Endothelial cell of umbilical vein (primary cell): ENCODE data around the gene GALNT8. TPM values are rescaled to one million over a fixed set of nuclear protein-coding genes. Genes with fewer than 3 reads are reported as not detected.

Experiments used
- BruUV-seq: library from RNA; stranded (reverse); fragments of 400-500 nt; replicated peaks from 2 replicates; lab custom pipeline; 2021; lab: Mats Ljungman, UMichigan
- CTCF ChIA-PET: fragments of 300-600, 350-600 bp; sonication (Branson Sonifier 250); formaldehyde crosslinking; loops from one replicate; lab custom pipeline; 2021; ENCODE audit warnings: antibody characterized with exemption, inconsistent platforms; lab: Charles Lee
- POLR2A ChIA-PET: fragments of 300-600, 350-600 bp; sonication (Branson Sonifier 250); formaldehyde crosslinking; loops from one replicate; lab custom pipeline; 2021; ENCODE audit warnings: antibody characterized with exemption, inconsistent platforms; lab: Charles Lee
- DNase-seq: peaks from one replicate; pipeline ENCODE4 v3.0.0-alpha.2; 2011; ENCODE audit warnings: low read depth, low spot score
- FAIRE-seq: peaks from 2 replicates; lab custom pipeline; 2011; peaks lifted over from hg19 to GRCh38; lab: Jason Lieb, UNC
- H2AFZ ChIP-seq: 2 replicates; pipeline ENCODE4 v1.6.0; 2012; ENCODE audit warnings: low read depth, low read length, control low read depth, inconsistent platforms
- H3K27ac ChIP-seq: 2 replicates; pipeline ENCODE4 v1.5.1; 2011; ENCODE audit warnings: low read depth, mild to moderate bottlenecking, control low read depth, low read length, moderate library complexity; ENCODE audit not compliant: insufficient read depth
- H3K27me3 ChIP-seq, 2 experiments: 2 replicates each; pipeline versions ENCODE4 v1.6.0 to v1.6.1; 2011; ENCODE audit warnings: low read length in 2 of 2, mixed read lengths in 1 of 2; ENCODE audit not compliant: control insufficient read depth in 2 of 2, insufficient read depth in 2 of 2
- H3K36me3 ChIP-seq, 2 experiments: 2 replicates in 1 of 2; 3 replicates in 1 of 2; pipeline ENCODE4 v1.5.1; 2011; ENCODE audit warnings: low read length in 2 of 2, mild to moderate bottlenecking in 1 of 2, moderate library complexity in 1 of 2; ENCODE audit not compliant: control insufficient read depth in 2 of 2, insufficient read depth in 2 of 2; ENCODE audit errors: extremely low read depth in 1 of 2
- H3K4me1 ChIP-seq: 3 replicates; pipeline ENCODE4 v1.5.1; 2011; ENCODE audit warnings: mild to moderate bottlenecking, low read length; ENCODE audit not compliant: control insufficient read depth, insufficient read depth; ENCODE audit errors: extremely low read depth
- H3K4me2 ChIP-seq: 2 replicates; pipeline ENCODE4 v1.6.1; 2011; ENCODE audit warnings: low read length, control low read depth, mixed read lengths; ENCODE audit not compliant: insufficient read depth
- H3K4me3 ChIP-seq, 3 experiments: fragments of 200-600 bp in 1 of 3; sonication (generic), shearing (Covaris generic) in 1 of 3; replicated peaks in 1 of 3; 2 replicates each; pipeline ENCODE4 v1.5.1; 2011 to 2016; ENCODE audit warnings: control low read depth in 3 of 3, low read length in 3 of 3, mild to moderate bottlenecking in 2 of 3, inconsistent platforms in 1 of 3, low read depth in 1 of 3, moderate library complexity in 1 of 3; ENCODE audit not compliant: insufficient read depth in 1 of 3
- H3K79me2 ChIP-seq: 2 replicates; pipeline ENCODE4 v1.6.0; 2012; ENCODE audit warnings: low read length, inconsistent platforms; ENCODE audit not compliant: control insufficient read depth, insufficient read depth
- H3K9ac ChIP-seq: replicated peaks from 2 replicates; pipeline ENCODE3; 2011; ENCODE audit warnings: low read length, control low read depth; ENCODE audit not compliant: insufficient read depth; ENCODE audit errors: extremely low read depth
- H3K9me1 ChIP-seq: replicated peaks from 3 replicates; pipeline ENCODE4 v1.6.0; 2011; ENCODE audit warnings: mild to moderate bottlenecking, low read length; ENCODE audit not compliant: control insufficient read depth, insufficient read depth; ENCODE audit errors: extremely low read depth
- H3K9me3 ChIP-seq: replicated peaks from 2 replicates; pipeline ENCODE4 v1.5.1; 2012; ENCODE audit warnings: low read length, inconsistent platforms; ENCODE audit not compliant: control insufficient read depth, insufficient read depth
- H4K20me1 ChIP-seq: replicated peaks from 2 replicates; pipeline ENCODE3; 2011; ENCODE audit warnings: mild to moderate bottlenecking, low read length; ENCODE audit not compliant: control insufficient read depth, insufficient read depth; ENCODE audit errors: extremely low read depth
- EZH2 ChIP-seq: IDR thresholded peaks from 2 replicates; pipeline ENCODE4 v1.6.1; 2012; ENCODE audit warnings: borderline replicate concordance, low read depth, mild to moderate bottlenecking, moderate library complexity, low read length, inconsistent platforms; ENCODE audit not compliant: severe bottlenecking
- FOS ChIP-seq: IDR thresholded peaks from 2 replicates; pipeline ENCODE4 v1.6.1; 2011; ENCODE audit warnings: mild to moderate bottlenecking, low read length, moderate library complexity, borderline replicate concordance; ENCODE audit not compliant: insufficient read depth
- GATA2 ChIP-seq: IDR thresholded peaks from 2 replicates; pipeline ENCODE4 v1.7.0; 2011; ENCODE audit warnings: low read depth, mild to moderate bottlenecking, moderate library complexity, mixed read lengths, low read length; ENCODE audit not compliant: insufficient read length, insufficient read depth
- JUN ChIP-seq: IDR thresholded peaks from 2 replicates; pipeline ENCODE4 v1.6.1; 2011; ENCODE audit warnings: borderline replicate concordance, low read depth; ENCODE audit not compliant: insufficient read length, insufficient read depth
- MYC ChIP-seq: IDR thresholded peaks from one replicate; pipeline ENCODE4 v1.6.1; 2011; ENCODE audit warnings: mild to moderate bottlenecking, low read depth, low read length
- POLR2A ChIP-seq: IDR thresholded peaks from 2 replicates; pipeline ENCODE4 v1.6.1; 2012; ENCODE audit warnings: low read depth, mild to moderate bottlenecking, control low read depth, low read length
- POLR2AphosphoS5 ChIP-seq: IDR thresholded peaks from 2 replicates; pipeline ENCODE4 v1.6.1; 2012; ENCODE audit warnings: low read depth, mild to moderate bottlenecking, control low read depth, low read length, moderate library complexity; ENCODE audit not compliant: insufficient read depth
- dilution Hi-C: fragments of 300-500 bp; cut with MboI; formaldehyde crosslinking; loops from one replicate; pipeline ENCODE4 v1.15.0; 2019; ENCODE audit warnings: low sequenced_read_pairs; ENCODE audit not compliant: extremely low pct_ligation_motif_present
- intact Hi-C: fragments of 100-400 bp; cut with micrococcal nuclease; formaldehyde crosslinking; loops from one replicate; pipeline ENCODE4 v1.10.0; 2022
- polyA plus RNA-seq, 4 experiments: library from polyadenylated mRNA; depleted of rRNA in 3 of 4; stranded (reverse) in 3 of 4; unstranded in 1 of 4; fragments of >200 nt; gene quantifications; 2 replicates each; pipeline versions ENCODE4 v1.2.1 to v1.2.3, GENCODE V29; 2011 to 2012; ENCODE audit warnings: missing spikeins in 1 of 4
- total RNA-seq: library from RNA; stranded (reverse); gene quantifications from 2 replicates; pipeline ENCODE4 v1.2.3, GENCODE V29; 2021
- TF ChIP-seq, protein P1 (sequence below), 2 donors: IDR thresholded peaks; 1 replicate in 1 of 2; 2 replicates in 1 of 2; pipeline ENCODE4 v1.5.1; 2011; ENCODE audit warnings: low read length in 2 of 2, mild to moderate bottlenecking in 2 of 2, moderate library complexity in 2 of 2, control low read depth in 1 of 2, inconsistent platforms in 1 of 2, low read depth in 1 of 2; ENCODE audit not compliant: insufficient read depth in 1 of 2; ENCODE audit errors: extremely low read depth in 1 of 2
- TF ChIP-seq, protein P2 (sequence below): IDR thresholded peaks from 2 replicates; pipeline ENCODE4 v1.6.1; 2011; ENCODE audit not compliant: insufficient read depth, insufficient read length

The GALNT8 gene
- total and polyA plus RNA-seq, 2 donors (not counting 3 experiments of a cell fraction or from before 2014, with no cell fraction given): 0.03 to 0.09 TPM

DNA sequence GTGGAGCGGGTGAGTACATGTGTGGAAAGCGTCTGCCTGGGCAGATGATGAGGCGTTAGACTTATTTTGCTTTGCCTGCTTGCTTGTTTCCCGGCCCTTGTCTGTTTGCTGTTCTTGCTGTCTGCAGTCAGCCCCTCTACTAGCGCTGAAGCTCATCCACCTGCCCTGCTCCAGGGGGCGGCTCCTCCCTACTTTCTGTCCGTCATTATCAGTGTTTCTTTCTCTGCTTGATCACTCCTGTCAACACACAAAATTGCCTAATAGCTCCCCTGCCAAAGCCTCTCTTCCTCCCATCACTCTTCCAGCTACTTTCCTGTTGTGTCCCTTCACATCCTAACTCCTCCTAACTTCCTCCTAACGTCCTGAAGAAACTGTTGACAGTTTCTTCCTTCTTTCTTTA is 34.9 kb upstream of the GALNT8 start:
- no peak for FAIRE-seq
- CTCF ChIA-PET: interaction anchor here (2.1 kb wide), 1 partner anchor 9 kb away, joined by 8 read pairs; no protein-coding TSS in a partner anchor
- POLR2A ChIA-PET: no interaction called here

More for the DNA sequence above, 34.9 kb upstream of the GALNT8 start:
- Histone ChIP-seq H3K4me2 (no peak overlapping the region), H3K9me1 (peaks cover 2% of the 10 kb centered on the region), H3K36me3 (peaks cover 2 to 20% of the 10 kb centered on the region in 2 experiments), H3K4me3 (no peak overlapping the region), H4K20me1 (no peaks in the 10 kb centered on the region), H3K27ac (no peak overlapping the region), H2AFZ (no peak overlapping the region), H3K4me1 (no peaks in the 10 kb centered on the region), H3K9me3 (no peaks in the 10 kb centered on the region), H3K9ac (no peak overlapping the region), H3K27me3 (no peaks in the 10 kb centered on the region), H3K79me2 (no peaks in the 10 kb centered on the region)
- intact Hi-C loops (no loop called here), dilution Hi-C loops (no loop called here)
- TF ChIP-seq, protein P1, sequence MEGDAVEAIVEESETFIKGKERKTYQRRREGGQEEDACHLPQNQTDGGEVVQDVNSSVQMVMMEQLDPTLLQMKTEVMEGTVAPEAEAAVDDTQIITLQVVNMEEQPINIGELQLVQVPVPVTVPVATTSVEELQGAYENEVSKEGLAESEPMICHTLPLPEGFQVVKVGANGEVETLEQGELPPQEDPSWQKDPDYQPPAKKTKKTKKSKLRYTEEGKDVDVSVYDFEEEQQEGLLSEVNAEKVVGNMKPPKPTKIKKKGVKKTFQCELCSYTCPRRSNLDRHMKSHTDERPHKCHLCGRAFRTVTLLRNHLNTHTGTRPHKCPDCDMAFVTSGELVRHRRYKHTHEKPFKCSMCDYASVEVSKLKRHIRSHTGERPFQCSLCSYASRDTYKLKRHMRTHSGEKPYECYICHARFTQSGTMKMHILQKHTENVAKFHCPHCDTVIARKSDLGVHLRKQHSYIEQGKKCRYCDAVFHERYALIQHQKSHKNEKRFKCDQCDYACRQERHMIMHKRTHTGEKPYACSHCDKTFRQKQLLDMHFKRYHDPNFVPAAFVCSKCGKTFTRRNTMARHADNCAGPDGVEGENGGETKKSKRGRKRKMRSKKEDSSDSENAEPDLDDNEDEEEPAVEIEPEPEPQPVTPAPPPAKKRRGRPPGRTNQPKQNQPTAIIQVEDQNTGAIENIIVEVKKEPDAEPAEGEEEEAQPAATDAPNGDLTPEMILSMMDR (IDR thresholded peaks at IDR 0.05; ENCODE audit: extremely low read depth in 1 of 2, insufficient read depth in 1 of 2, low read depth in 1 of 2, low read length in 2 of 2): no peak
- no peak for TF ChIP-seq EZH2
- TF ChIP-seq JUN: no peak
- no peak for TF ChIP-seq FOS
- TF ChIP-seq MYC: no peak
- no peak for TF ChIP-seq GATA2
- no peak for TF ChIP-seq POLR2A
- no peak for TF ChIP-seq POLR2AphosphoS5
- TF ChIP-seq, protein P2, sequence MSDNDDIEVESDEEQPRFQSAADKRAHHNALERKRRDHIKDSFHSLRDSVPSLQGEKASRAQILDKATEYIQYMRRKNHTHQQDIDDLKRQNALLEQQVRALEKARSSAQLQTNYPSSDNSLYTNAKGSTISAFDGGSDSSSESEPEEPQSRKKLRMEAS: no peak
- DNase-seq: no peak
- no TSS peak for BruUV-seq
